Body of pancreas (tissue), 4 donors: ENCODE measurements around the gene TGFBR3.

Experiments
- POLR2A ChIP-seq, 3 donors: fragments of 450-650 bp; IDR thresholded peaks; one replicate each; pipeline ENCODE4 v1.6.1; 2016; ENCODE audit warnings: antibody characterized with exemption in 3 of 3, mild to moderate bottlenecking in 2 of 3
- TF ChIP-seq, protein P1 (sequence below), 7 experiments: fragments of 450-650 bp in 4 of 7; fragments of 200-600 bp in 3 of 7; sonication (generic) in 3 of 7; IDR thresholded peaks; one replicate each; pipeline ENCODE4 v1.5.1; 2016 to 2019; ENCODE audit warnings: antibody characterized with exemption in 7 of 7

DNA sequence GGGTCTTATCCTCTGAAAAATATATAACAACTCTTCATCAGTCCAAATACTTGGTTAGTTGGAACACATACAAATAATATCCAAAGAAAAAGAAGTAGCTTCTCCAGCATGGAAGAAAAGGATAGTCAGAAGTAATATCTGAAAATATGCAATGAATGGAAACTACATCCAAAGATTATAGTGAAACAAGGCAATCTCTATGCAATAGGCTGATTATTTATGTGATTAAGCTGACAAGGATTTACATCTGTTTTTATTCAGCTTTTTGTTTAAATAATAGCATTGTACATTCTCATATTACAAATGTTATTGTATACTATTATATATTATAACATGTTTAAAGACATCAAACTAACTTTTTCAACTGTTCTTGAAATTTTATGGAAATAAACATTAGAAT is 15.3 kb upstream of the TGFBR3 start:
- TF ChIP-seq, protein P1, sequence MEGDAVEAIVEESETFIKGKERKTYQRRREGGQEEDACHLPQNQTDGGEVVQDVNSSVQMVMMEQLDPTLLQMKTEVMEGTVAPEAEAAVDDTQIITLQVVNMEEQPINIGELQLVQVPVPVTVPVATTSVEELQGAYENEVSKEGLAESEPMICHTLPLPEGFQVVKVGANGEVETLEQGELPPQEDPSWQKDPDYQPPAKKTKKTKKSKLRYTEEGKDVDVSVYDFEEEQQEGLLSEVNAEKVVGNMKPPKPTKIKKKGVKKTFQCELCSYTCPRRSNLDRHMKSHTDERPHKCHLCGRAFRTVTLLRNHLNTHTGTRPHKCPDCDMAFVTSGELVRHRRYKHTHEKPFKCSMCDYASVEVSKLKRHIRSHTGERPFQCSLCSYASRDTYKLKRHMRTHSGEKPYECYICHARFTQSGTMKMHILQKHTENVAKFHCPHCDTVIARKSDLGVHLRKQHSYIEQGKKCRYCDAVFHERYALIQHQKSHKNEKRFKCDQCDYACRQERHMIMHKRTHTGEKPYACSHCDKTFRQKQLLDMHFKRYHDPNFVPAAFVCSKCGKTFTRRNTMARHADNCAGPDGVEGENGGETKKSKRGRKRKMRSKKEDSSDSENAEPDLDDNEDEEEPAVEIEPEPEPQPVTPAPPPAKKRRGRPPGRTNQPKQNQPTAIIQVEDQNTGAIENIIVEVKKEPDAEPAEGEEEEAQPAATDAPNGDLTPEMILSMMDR (IDR thresholded peaks at IDR 0.05), result no peak
- no peak for TF ChIP-seq POLR2A (IDR thresholded peaks at IDR 0.05)
